GM12872 (cell line): ENCODE measurements around the gene WNT9A.

ENCODE experiments used
- TF ChIP-seq, protein P1 (sequence below): IDR thresholded peaks from 3 replicates; pipeline ENCODE4 v1.5.1; 2011; ENCODE audit warnings: low read depth, mild to moderate bottlenecking, low read length, moderate library complexity; ENCODE audit not compliant: insufficient read depth

Gene WNT9A

DNA sequence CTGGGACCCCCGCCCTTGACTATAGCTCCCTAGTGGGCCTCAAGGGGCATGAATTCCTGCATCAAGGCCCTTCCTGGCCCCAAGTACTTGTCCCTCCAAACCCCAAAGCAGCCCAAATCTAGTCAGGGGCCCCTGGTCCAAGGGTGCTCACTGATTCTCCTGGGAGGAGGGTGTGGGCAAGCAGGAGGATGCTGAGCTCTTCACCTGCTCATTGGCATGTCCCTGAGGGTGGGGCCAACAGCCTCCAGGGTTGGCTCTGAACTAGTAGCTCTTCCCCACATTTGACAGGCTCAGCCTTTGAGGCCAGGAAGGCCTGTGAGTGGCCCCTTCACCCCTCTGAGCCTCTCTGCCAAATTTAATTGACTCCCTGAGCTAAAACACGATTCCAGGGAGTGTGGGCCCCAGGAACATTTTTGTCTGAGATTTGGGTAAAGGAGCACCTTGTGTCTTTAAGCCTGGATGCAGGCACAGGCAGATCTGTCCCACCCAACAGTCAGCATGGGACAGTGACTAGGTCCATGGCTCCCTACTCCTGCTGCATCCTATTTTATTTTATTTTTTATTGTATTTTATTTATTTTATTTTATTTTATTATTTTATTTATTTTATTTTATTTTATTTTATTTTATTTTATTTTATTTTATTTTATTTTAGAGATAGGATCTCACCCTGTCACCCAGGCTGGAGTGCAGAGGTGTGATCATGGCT lies 11.0 kb upstream of the WNT9A start:
- TF ChIP-seq, protein P1, sequence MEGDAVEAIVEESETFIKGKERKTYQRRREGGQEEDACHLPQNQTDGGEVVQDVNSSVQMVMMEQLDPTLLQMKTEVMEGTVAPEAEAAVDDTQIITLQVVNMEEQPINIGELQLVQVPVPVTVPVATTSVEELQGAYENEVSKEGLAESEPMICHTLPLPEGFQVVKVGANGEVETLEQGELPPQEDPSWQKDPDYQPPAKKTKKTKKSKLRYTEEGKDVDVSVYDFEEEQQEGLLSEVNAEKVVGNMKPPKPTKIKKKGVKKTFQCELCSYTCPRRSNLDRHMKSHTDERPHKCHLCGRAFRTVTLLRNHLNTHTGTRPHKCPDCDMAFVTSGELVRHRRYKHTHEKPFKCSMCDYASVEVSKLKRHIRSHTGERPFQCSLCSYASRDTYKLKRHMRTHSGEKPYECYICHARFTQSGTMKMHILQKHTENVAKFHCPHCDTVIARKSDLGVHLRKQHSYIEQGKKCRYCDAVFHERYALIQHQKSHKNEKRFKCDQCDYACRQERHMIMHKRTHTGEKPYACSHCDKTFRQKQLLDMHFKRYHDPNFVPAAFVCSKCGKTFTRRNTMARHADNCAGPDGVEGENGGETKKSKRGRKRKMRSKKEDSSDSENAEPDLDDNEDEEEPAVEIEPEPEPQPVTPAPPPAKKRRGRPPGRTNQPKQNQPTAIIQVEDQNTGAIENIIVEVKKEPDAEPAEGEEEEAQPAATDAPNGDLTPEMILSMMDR: no peak

DNA sequence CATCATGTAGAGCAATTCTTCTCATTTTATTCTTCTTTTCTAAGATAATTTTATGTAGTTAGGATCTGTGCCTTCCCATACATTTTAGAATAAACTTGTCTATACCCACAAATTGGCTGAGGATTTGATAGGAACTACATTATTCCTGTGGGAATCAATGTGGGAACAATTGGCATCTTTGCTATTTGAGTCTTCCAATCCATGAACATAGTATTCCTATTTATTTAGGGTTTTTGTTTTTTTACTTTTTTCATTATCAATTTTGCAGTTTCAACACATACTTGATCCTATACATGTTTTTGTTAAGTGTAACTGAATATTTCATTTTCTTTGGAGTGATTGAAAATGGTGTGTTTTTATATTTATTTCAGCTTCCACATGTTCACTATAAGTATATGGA lies 8.1 kb upstream of the WNT9A start:
- TF ChIP-seq, protein P1: no peak

DNA sequence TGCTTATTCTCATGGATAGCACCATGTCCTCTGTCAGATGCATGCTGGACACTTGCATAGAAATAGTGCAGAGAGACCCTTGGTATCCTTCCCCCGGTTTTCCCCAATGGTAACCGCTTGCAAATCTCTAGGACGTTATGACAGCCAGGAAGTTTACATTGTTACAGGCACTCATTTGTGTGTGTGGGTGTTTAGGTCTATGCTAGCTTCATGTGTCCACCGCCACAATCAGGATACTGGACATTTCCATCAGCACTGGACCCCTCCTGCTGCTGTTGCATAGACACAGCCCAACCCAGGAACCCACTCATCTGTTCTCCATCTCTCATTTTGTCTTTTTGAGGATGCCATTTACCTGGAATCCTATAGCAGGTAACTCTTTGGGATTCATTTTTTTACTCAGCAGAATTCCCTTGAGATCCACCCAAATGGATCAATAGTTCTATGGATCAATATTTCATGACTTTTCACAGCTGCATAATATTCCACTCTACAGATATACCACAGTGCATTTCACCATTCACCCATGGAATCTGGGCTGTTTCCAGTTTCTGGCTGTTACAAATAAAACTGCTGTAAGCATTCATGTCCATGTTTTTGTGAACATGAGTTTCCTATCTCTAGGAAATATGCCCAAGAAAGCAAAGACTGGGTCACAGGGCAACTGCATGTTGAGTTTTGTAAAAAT lies 6.6 kb upstream of the WNT9A start:
- TF ChIP-seq, protein P1: no peak

DNA sequence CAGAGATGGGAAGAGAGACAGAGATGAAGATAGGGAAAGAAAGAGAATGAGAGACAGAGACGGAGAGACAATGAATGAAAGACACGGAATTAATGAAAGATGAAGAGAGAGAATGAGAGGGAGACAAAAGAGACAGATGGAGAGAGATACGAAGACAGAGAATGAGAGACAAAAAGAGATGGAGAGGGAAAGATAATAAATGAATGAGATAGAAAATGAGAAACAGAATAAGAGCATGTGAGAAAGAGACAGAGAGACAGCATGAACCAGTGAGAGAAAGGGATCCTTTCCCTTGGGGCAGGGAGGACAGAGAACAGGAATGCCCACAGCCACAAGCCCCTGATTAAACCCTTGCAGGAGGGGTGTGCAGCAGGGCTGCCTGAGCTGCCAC lies 5.3 kb upstream of the WNT9A start:
- TF ChIP-seq, protein P1: no peak

DNA sequence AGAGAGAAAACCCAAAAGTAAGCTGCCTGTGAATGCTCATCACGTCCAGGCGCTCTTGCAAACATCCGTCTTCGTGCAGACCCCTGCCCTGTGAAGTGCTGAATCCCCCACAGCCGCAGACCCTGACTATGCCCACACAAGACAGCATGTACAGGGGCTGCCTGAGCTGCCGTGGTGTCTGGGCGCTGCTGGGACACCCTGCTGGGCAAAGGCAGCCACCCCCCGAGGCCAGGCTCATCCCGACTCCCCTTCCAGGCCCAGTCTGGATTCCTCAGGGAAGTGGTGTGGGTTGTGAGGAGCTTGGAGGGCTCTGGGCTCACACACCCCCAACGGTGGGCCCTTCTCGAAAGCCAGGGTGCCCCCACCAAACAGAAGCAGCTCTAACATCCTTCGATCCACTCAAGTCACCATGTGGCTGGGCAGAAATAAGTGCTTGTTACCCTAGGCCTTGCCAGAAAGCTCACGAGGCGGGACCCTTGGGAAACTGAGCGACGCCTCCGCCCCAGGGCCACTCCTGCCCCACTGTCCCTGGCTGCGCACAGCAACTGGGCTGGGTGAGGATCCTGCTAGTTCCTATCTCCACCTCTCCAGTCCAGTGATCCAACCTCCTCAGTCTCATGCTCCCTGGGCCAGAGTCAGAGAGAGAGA lies 4.8 kb upstream of the WNT9A start:
- TF ChIP-seq, protein P1: no peak

DNA sequence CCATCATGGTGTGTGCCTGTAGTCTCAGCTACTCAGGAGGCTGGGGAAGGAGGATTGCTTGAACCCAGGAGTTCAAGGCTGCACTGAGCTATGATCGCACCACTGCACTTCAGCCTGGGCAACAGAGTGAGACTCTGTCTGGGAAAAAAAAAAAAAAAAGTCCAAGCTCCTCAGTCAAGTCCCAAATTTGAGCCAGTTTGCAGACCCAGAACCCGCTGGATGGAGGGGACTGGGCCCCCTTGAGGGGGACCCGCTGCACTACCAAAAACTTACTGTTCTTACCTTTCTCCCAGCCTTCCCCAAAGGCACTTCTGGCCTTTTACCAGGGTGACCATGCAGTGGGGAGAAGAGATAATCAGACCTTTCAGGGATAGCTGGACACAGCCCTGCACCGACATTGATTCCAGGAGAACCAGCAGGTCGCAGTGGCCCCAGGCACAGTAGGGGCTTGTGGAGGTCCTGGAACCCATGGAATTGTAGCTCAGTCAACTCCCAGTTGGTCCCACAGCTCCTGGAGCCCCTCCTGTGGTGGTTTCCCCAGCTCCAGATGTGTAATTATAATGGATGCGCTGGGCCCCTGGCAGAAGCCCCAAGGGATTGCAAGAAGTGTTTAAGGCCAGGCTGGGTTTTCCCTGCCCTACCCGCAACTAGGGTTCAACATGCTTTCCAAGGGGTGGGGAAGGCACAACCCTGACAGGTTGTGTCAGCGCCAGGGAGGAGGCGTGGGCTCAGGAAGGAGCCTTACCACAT lies 4.1 kb upstream of the WNT9A start:
- TF ChIP-seq, protein P1: no peak
